SKM-1 treated with dmso at 0.1 percent for 144 hours (cell line): ENCODE measurements around the gene CEACAM16.
"Not testable (repeated sequence)": the region's sequence is repeated elsewhere in the genome, so short reads cannot be mapped to it uniquely, and the experiment has no call there.

Experiments used
- DNase-seq: peaks from one replicate; lab custom pipeline; 2025; ENCODE audit not compliant: unreplicated experiment; lab: John Stamatoyannopoulos, UW

Gene CEACAM16

DNA sequence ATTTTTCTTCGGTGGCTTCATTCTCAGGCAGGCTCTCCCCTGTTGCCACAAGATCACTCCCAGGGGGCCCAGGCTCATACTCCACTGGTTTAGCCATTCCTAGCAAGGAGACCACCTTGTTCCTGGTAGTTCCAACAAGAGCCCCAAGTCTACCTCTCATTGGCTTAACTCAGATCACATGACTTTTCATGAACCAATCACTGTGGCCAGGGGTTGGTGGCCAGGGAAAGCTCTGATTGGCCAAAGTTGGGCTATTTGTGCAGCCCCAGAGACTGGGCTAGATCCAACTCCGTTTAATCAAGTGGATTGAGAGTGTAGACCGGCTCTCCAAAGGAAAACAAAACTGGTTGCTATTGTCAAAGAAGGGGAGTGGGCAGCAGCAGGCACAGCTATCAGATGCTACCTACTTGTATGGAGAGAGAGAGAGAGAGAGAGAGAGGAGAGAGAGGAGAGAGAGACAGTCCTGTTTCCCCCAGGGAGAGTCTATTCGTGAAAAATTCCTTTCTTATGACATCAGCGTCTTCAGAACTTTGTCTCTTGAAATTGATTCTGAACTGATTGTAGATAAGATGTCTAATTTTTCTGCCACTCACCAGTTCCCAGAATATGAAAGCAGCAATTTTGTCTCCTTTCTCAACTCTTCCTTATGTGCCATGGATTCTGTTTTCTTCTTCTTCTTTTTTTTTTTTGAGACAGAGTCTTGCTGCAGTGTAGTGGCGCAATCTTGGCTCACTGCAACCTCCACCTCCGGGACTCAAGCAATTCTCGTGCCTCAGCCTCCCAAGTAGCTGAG lies 21.7 kb upstream of the CEACAM16 start:
- peak; percentile 11 for DNase-seq

GRCh38 chr19:44680536-44680935 lies 18.4 kb upstream of the CEACAM16 start:
- DNase-seq: no peak

DNA sequence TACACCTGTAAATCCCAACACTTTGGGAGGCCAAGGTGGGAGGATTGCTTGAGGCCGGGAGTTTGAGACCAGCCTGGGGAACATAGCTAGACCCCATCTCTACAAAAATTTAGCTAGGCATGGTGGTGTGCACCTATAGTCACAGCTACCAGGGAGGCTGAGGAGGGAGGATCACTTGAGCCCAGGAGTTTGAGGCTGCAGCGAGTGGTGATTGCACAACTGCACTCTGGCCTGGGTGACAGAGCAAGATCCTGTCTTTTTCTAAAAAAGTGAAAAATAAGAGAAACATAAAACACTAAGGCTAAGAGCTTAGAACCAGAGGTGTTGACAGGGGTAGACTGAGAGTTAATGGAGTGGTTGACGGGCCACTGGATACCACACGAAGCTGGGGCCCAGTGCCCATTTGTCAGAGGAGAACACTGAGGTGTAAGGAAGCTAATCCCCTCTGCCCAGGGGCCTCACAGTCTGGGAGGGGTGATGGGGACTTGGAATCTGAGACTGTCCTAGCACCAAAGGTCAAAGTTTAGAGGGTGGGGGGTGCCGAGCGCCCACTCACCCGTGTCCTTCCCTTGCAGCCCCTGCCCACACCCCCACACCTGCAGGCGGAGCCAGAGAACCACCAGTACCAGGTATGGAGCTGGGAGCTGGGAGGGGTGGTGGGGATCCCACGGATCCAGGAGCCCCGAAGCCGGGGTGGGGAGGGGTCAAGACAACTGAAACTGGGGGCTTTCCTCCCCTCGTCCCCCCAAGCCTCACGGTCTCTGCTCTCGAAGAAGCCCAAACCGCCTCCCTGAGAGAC lies 16.8 kb upstream of the CEACAM16 start:
- DNase-seq: no peak

DNA sequence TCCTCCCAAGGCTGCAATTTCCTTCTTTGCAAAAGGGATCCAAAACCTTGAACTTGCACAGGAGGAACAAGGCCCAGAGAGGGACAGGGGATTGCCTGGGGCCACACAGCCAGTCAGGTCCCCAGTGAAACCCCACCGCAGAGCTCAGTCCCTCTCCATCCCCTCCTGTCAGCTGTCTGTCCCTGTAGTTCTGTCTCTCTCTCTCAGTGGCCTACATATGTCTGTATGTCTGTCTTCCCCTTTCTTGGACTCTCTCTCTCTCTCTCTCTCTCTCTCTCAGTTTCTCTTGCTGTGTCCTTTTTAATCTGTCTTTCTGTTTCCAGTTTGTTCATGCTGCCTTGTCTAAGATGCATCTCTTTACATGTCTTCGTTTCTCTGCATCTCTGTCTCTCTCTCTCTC lies 16.1 kb upstream of the CEACAM16 start:
- no peak for DNase-seq

DNA sequence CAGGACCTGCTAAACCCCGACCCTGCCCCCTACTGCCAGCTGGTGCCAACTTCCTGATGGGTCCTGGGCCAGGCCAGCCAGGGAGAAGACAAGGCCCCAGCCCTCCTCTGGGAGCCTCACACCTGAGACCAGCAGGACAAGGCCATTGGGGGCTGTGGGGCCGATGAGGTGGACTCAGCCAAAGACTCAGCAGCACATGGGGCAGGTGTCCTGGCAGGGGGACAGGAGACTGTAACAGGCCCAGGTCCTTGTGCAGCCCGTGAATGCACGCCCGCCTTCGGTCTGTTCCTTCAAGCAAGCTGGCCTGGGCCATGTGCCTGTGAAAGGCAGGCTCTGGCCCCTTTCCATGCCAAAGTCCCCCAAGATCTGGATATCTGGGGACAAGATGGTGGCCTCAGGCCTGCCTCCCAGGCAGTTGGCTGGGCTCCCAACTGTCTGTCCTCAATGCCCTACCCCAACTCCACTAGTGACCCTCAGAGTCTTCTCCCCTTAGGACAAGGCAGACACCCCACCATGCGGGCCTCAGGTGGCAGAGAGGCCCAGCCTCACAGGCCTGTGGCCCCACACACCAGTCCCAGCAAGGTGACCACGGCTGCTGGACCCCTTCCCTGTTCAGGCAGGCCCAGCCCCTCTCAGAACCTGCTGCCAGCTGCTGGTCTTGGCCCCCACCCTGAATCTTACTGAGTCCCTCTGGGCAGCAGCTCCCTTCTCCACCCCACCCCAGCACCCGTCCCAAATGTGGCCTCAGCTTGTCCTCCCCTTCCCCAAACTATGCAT lies 15.3 kb upstream of the CEACAM16 start:
- no peak for DNase-seq

DNA sequence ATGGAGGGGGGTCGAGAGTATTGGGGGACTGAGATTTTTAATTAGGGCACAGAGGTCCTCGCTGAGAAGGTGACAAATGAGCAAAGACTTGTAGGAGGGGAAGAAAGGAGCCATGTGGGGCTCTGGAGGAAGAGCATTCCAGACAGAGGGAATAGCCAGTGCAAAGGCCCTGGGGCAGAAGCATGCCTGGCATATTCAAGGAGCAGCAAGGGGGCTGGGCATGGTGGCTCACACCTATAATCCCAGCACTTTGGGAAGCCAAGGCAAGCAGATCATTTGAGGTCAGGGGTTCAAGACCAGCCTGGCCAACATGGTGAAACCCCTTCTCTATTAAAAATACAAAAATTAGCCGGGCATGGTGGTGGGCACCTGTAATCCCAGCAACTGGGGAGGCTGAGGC lies 14.6 kb upstream of the CEACAM16 start:
- DNase-seq: not testable (repeated sequence)

DNA sequence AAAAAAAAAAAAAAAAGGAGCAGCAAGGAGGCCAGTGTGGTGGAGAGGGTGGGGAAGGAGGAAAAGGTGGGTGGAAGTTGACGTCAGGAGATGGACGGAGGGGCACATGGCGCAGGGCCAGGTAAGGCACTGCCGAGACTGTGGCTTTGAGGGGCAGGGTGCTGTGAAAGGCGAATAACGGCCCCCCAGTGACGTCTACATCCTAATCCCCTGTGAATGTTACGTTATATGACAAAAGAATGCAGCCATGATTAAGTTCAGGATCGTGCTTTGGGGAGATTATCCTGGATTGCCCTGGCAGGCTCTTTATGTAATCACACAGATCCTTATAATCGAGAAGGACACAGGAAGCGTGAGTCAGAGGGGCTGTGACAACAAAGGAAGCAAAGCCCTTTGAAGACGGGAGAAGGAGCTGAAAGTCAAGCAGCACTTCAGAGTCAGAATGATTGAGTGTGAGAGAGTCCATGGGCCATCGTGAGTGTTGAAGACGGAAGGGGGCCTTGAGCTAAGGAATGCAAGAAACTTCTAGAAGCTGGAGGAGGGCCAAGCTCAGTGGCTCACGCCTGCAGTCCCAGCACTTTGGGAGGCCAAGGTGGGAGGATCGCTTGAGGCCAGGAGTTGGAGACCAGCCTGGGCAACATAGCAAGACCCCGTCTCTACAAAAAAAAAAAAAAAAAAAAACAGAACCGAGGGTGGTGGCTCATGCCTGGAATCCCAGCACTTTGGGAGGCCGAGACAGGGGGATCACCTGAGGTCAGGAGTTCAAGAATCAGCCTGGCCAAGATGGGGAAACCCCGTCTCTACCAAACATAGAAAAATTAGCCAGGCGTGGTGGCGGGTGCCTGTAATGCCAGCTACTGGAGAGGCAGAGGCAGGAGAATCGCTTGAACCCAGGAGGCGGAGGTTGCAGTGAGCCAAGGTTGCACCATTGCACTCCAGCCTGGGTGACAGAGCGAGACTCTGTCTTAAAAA lies 13.8 kb upstream of the CEACAM16 start:
- no peak for DNase-seq

DNA sequence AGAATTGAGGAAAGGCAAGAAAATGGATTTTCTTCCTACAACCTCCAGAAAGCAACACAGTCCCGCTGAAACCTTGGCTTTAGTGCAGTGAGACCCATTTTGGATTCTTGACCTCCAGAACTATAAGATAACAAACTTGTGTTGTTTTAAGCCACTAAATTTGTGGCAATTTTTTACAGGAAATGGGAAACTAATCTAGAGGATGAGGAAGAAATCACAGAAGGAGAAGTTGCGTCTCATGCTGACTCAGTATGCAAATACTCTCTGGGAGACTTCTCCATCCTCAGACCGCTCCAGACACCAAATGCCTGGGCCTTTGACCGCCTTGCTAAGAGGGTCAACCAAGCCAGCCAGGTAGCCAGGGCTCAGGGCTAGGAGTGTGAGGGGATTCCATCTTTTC lies 13.1 kb upstream of the CEACAM16 start:
- DNase-seq: peak; percentile 19

- DNase-seq: no peak
Observed at GRCh38 chr19:44686896-44687295, 12.1 kb upstream of the CEACAM16 start.

DNA sequence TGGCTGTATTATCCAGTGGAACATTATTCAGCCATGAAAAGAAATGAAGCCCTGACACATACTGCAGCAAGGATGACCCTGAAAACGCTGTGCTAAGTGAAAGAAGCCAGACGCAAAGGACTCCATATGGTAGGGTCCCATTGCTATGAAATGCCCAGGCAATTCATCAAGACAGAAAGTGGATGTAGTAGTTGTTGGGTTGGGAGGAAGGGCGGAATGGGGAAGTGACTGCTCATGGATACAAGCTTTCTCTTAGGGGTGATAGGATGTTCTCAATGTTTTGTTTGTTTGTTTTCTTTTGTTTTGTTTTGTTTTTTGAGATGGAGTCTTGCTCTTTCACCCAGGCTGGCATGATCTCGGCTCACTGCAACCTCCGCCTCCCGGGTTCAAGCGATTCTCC lies 11.1 kb upstream of the CEACAM16 start:
- no peak for DNase-seq

DNA sequence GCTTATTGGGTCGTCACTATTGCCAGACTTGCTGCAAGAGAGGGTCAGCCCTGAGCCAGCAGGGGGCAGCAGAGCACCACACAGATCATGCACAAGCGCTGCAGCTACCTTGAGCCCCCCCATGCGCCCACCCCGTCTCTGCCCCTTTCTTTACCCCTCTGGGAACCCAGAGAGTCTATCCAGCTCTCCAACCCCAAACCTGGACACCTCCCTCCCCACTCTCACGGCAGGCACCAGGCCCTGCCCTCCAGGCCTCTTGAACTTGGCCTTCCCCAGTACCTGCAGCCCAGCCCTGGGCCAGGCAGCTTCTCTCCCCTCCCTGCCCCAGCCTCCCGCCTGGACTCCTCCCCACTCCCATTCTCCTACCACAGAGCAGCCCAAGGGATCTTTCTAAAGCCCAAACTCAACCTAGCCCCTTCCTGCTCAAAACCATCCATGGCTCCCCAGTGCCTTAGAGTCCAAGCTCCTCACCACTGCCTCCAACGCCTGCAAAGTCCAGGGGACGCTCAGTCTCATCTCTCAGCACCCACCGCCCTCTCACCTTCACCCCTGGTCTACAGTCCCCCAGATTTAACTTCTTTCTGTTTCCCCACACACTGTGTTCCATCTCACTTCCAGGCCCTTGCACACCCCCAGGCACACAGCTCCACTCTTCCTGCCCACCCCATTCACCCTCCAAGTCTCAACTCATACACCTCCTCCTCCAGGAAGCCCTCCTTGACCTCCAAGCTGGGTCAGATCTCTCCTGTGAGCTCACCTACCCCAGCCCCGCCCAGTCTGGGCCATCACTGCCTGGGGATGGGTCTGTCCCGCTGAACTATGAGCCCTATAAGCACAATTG lies 9.4 kb upstream of the CEACAM16 start:
- peak; percentile 4 for DNase-seq

DNA sequence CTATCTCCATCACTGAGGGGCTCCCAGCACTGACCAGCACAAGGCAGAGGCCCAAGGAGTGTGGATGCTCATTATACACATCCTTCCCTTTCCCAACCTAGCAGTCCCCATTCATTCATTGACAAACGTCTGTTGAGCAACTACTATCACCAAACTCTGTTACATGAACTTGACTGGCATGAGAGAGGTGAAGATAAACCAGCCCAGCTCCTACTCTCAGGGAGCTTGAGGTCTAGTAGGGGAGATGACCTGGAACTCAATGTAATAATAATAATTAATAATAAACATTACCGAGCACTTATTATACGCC lies 8.9 kb upstream of the CEACAM16 start:
- DNase-seq: no peak

- no peak for DNase-seq
Observed at GRCh38 chr19:44692379-44692721, 6.6 kb upstream of the CEACAM16 start.

DNA sequence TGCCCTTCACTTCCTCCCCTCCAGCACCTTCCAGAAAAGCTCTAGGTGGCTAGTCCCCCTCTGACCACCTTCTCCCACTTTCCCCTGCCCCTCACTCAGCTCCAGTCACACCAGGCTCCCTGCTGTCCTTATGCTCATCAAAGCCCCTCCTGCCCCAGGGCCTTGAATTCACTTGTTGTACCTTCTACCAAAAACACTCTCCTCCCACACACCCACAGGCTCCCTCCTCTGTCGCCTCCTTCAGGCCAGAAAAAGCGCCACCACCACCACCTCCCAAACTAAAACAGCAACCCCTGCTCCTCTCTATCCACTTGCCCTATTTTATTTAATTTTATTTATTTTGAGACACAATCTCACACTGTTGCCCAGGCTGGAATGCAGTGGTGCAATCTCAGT lies 4.8 kb upstream of the CEACAM16 start:
- no peak for DNase-seq

GRCh38 chr19:44696939-44697669 lies 1.8 kb upstream of the CEACAM16 start:
- DNase-seq: no peak

- no peak for DNase-seq
Observed at GRCh38 chr19:44697670-44698034, 1.3 kb upstream of the CEACAM16 start.

DNA sequence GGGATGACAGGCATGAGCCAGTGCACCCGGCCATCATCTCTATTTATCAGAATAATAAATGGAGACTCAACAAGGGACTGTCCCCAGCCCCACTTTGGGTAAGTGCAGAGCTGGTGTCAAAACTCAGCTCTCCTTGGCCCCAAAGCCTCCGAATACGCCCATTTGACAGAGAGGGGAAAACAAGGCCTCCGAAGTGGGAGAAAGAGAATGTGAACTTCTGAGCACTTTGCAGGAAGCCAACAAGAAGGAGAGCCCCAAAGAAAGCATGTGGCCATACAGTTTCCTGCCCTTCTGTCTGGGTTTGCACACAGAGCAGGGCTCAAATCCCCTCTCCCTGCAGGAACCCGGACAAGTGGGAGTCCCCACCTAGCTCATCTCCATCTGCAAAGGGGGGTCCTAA lies 1.6 kb downstream of the CEACAM16 start:
- DNase-seq: no peak

- DNase-seq: no peak
Observed at GRCh38 chr19:44701228-44701627, 2.3 kb downstream of the CEACAM16 start.

DNA sequence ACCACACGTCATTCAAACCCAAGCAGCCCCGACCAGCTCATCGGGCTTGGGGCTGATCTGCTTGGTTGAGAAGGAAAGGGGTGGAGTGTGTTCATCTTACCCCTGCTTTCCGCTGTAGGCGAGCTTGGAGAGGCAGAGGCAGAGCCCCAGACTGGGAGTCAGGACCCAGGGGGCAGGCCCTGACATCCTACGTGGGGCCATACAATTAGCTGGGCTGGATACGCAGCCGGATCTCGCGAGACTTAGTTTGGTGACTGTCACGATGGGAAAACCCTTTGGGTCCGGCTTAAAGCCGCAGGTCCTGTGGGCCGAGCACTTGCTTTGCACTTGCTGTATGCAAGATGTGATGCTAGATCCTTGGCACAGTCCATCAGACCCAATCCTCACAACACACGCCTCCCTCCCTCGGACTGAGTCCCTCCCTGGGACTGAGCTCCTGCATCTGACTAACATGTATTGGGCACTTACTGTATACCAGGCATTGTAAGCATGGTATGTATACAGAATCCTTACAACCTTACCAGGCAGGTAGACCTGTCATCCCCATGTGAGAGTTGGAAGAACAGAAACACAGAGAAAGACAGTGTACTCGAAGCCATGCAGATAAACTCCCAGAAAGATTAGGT lies 3.7 kb downstream of the CEACAM16 start:
- DNase-seq: no peak
